NCI-H2081 (cell line): ENCODE data around the gene TOP2B.

Experiments used
- DNase-seq, 2 experiments: peaks; one replicate each; lab custom pipeline; 2025; lab: John Stamatoyannopoulos, UW

The TOP2B gene

DNA sequence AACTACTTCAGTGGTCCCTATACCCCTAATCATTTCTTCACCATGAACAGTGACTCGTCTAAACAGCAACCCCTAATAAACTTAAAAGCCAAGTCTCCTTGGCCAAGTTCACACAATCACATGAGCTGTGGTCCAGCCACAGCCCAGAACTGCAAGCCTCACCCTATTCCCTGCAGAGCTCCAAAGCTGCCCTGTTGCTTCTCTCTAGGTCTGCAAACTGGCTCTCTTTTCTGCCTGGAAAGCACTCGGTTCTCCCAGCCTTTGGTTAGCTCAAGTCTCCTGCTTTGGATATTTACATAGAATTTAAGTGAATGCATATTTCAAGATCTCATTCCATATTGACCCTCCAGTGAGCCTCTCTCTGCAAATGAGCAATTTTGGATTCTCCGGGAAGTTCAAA is 107.0 kb downstream of the TOP2B start:
- DNase-seq, result no peak

DNA sequence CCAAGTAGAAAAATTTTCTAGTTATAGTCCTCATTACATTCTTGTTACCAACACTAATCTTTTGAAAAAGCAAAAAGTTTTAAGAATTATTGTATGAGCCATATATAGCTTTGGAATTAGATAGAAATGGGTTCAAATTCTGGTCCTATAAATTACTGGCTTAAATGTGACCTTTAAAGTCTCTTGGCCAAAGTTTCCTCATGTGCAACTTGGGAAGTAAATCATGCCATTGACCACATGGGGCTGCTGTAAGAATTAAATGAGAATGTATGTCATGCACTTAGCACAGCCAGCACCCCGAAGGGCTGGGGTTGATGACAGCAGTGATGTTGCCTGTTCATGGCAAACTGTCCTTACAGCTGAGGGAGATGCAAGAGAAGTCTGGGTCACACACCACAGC is 108.3 kb downstream of the TOP2B start:
- no peak for DNase-seq

DNA sequence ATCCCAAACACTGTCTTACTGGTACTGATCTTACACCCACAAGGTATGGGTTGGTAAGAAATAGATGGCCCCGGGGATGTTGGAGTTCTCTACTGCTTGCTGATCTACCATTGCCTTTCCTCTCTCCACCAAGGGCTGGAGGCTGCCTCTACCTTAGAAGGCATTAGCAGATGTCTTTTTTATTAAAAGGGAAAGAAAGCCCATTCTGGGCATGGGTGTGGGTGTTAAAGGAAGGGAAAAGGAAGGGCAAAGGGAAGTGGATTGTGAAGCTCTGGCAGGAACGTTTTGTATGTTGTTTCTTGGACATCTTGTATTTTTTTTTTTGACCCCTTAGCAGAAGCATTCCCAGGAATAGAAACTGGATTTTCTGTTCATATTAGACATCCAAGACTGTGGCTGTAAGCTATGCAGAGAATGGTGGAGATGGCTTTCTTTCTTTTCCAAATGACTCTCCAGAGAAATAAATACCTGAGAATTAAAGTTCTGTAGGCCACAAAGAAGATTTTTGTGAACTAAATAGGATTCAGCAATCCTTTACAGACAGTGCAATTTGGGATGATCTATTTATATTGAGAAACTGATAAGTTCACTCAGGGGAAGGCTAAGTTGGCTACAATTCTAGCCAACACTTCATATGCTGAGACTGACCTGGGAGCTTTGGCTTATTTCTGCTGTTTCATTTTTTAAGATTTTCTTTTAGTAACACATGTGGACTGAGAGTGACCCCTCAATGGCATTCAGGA is 108.8 kb downstream of the TOP2B start:
- DNase-seq, result no peak

- DNase-seq, result no peak
These were observed 110.3 kb downstream of the TOP2B start for GRCh38 chr3:25554376-25554775.

DNA sequence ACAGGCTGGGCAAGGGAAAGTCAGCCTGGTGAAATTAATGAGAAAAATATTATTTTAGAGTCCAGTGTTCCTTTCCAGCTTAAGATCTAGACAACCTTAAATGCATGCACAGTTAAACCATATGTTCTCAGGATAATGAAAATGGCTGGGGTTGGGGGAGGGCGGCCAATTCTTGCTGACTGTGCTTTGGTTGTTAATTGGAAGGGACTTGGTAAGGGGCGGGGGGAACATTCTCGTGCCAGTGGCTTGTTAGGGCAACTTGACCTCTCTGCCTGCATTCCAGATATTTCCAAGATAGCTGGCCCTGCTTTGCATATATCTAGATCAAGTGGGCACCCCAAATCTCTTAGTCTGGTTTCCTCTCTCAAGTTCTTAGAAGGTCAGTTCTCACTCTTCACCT is 112.5 kb downstream of the TOP2B start:
- no peak for DNase-seq

DNA sequence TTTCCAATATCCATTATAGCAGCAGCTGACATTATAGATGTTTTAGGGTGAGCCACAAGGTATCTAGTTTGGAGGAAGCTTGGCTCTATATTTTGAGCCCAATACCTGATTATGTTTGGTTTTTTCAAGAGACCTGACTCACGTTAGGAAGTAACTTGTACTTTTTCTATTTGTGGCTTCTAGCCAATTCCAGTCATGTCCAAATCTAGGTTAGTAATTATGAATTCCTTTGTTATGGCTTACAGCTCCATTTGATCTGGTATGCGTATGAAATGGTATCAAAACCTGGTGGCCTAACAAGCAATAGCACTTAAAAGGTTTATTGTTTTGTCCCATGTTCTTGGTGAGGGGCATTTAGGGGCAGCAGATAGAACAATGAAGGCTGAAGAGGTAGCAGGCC is 115.9 kb downstream of the TOP2B start:
- DNase-seq, result no peak

DNA sequence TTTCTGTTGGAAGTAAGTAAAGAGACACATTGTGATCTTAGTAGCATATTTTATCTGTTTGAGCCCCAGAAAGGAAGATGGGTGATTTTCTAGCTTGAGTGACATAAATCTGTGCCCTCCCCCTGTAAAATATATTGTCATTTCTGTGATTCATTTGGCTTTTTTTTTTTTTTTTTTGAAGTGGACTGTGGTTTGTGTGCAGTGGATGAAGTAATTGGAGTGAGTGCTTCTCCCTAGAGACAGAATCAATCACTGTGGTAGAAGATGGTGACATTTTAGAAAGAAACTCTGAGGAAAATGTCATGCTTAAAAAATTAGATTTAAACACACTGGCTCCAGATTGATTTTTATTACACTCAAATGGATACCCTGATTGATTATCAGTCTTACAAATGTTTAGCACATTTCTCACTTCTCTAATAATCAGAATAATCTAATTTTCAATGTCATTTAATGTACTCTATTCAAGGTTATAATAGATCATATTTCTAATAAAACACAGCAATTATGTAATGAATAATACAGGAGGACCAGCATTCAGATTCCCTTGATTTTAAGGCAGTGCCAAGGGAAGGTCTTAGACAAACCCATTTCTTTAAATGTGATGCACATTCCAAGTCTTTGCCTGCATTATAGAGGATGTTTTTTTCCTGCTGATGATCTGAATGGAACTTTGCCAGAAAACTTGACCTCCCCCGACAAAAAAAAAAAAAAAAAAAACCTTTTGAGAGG is 116.6 kb downstream of the TOP2B start:
- DNase-seq, result no peak
